Keratinocyte (primary cell): ENCODE measurements around the gene GID8. TPM values are rescaled to one million over a fixed set of nuclear protein-coding genes. Genes with fewer than 3 reads are reported as not detected.

Experiments used
- DNase-seq: peaks from one replicate; pipeline ENCODE4 v3.0.0-alpha.2; 2011; ENCODE audit warnings: low read depth, missing footprints, low spot score
- FAIRE-seq: peaks from 2 replicates; lab custom pipeline; 2011; peaks lifted over from hg19 to GRCh38; lab: Jason Lieb, UNC
- H2AFZ ChIP-seq: 2 replicates; pipeline ENCODE4 v1.6.0; 2012; ENCODE audit warnings: low read length, control low read depth, inconsistent platforms; ENCODE audit not compliant: control insufficient read depth
- H3K27ac ChIP-seq: 2 replicates; pipeline ENCODE4 v1.5.1; 2011; ENCODE audit warnings: low read length; ENCODE audit not compliant: control insufficient read depth, insufficient read depth
- H3K27me3 ChIP-seq: 3 replicates; pipeline ENCODE4 v1.6.0; 2011; ENCODE audit warnings: low read length; ENCODE audit not compliant: control insufficient read depth, insufficient read depth; ENCODE audit errors: extremely low read depth
- H3K36me3 ChIP-seq, 2 experiments: 2 replicates in 1 of 2; 3 replicates in 1 of 2; pipeline ENCODE4 v1.5.1; 2011; ENCODE audit warnings: low read length in 2 of 2, mild to moderate bottlenecking in 1 of 2; ENCODE audit not compliant: control insufficient read depth in 2 of 2, insufficient read depth in 2 of 2; ENCODE audit errors: extremely low read depth in 1 of 2
- H3K4me1 ChIP-seq: 3 replicates; pipeline ENCODE4 v1.5.1; 2011; ENCODE audit warnings: low read length; ENCODE audit not compliant: control insufficient read depth, insufficient read depth; ENCODE audit errors: extremely low read depth
- H3K4me2 ChIP-seq: 3 replicates; pipeline ENCODE4 v1.6.0; 2011; ENCODE audit warnings: low read depth, low read length; ENCODE audit not compliant: control insufficient read depth, insufficient read depth; ENCODE audit errors: extremely low read depth
- H3K4me3 ChIP-seq, 3 experiments: fragments of 200-600 bp in 1 of 3; sonication (generic) in 1 of 3; 2 replicates in 2 of 3; 3 replicates in 1 of 3; pipeline ENCODE4 v1.5.1; 2011 to 2016; ENCODE audit warnings: low read length in 3 of 3, mild to moderate bottlenecking in 3 of 3, control low read depth in 2 of 3, inconsistent platforms in 1 of 3, low read depth in 1 of 3, mixed read lengths in 1 of 3, mixed run types in 1 of 3, moderate library complexity in 1 of 3; ENCODE audit not compliant: control insufficient read depth in 2 of 3, insufficient read depth in 2 of 3; ENCODE audit errors: extremely low read depth in 1 of 3
- H3K79me2 ChIP-seq: 2 replicates; pipeline ENCODE4 v1.6.0; 2012; ENCODE audit warnings: low read length; ENCODE audit not compliant: control insufficient read depth, insufficient read depth
- H3K9ac ChIP-seq: 3 replicates; pipeline ENCODE4 v1.6.0; 2011; ENCODE audit warnings: low read length; ENCODE audit not compliant: control insufficient read depth, insufficient read depth; ENCODE audit errors: extremely low read depth
- H3K9me1 ChIP-seq: 3 replicates; pipeline ENCODE4 v1.6.0; 2011; ENCODE audit warnings: low read length; ENCODE audit not compliant: control insufficient read depth, insufficient read depth; ENCODE audit errors: extremely low read depth
- H3K9me3 ChIP-seq: 2 replicates; pipeline ENCODE4 v1.5.1; 2012; ENCODE audit warnings: low read depth, low read length; ENCODE audit not compliant: control insufficient read depth
- H4K20me1 ChIP-seq: 3 replicates; pipeline ENCODE4 v1.6.0; 2011; ENCODE audit warnings: low read length; ENCODE audit not compliant: control insufficient read depth, insufficient read depth; ENCODE audit errors: extremely low read depth
- CTCF ChIP-seq, 3 experiments: IDR thresholded peaks in 1 of 3; conservative IDR thresholded peaks in 1 of 3; optimal IDR thresholded peaks in 1 of 3; 2 replicates in 2 of 3; 3 replicates in 1 of 3; pipeline versions ENCODE3 to v1.5.1; 2011; ENCODE audit warnings: low read length in 3 of 3, mild to moderate bottlenecking in 3 of 3, moderate library complexity in 2 of 3, control low read depth in 1 of 3, inconsistent platforms in 1 of 3; ENCODE audit not compliant: insufficient read depth in 2 of 3; ENCODE audit errors: extremely low read depth in 1 of 3
- EZH2 ChIP-seq: IDR thresholded peaks from one replicate; pipeline ENCODE4 v1.6.1; 2012; ENCODE audit warnings: inconsistent platforms, mild to moderate bottlenecking, low read length, moderate library complexity
- dilution Hi-C: fragments of 300-500 bp; cut with MboI; formaldehyde crosslinking; loops from one replicate; pipeline ENCODE4 v1.7.0; 2020; ENCODE audit warnings: low sequenced_read_pairs; ENCODE audit not compliant: extremely low pct_ligation_motif_present
- polyA plus RNA-seq, 5 experiments: library from polyadenylated mRNA; depleted of rRNA in 3 of 5; stranded (reverse) in 3 of 5; stranded (forward) in 1 of 5; unstranded in 1 of 5; fragments of >200 nt; gene quantifications; 1 replicate in 1 of 5; 2 replicates in 3 of 5; 3 replicates in 1 of 5; pipeline versions ENCODE4 v1.2.1 to v1.2.3, GENCODE V29; 2011 to 2012; ENCODE audit warnings: missing spikeins in 2 of 5, low read depth in 1 of 5, low replicate concordance in 1 of 5

Gene GID8
- polyA plus RNA-seq, 1 donor (not counting 4 experiments of a cell fraction or from before 2014, with no cell fraction given) = 23.7 TPM

GRCh38 chr20:62968378-62969178 is 30.6 kb downstream of the GID8 start:
- H4K20me1 ChIP-seq = peaks cover 8% of the 10 kb centered on the region
- no peak overlapping the region for H3K27ac ChIP-seq
- H3K79me2 ChIP-seq = no peaks in the 10 kb centered on the region
- H3K4me2 ChIP-seq = no peak overlapping the region
- no peaks in the 10 kb centered on the region for H3K9me1 ChIP-seq
- no peaks in the 10 kb centered on the region for H3K36me3 ChIP-seq
- TF ChIP-seq EZH2 (no peak), CTCF (optimal IDR thresholded peaks at IDR 0.05 in 1 of 3, IDR thresholded peaks at IDR 0.05 in 1 of 3, conservative IDR thresholded peaks at IDR 0.05 in 1 of 3; ENCODE audit: extremely low read depth in 1 of 3, insufficient read depth in 2 of 3, low read length in 3 of 3) (no peak)
- DNase-seq (no peak), FAIRE-seq (no peak)
- no peak overlapping the region for H2AFZ ChIP-seq
- H3K9ac ChIP-seq = no peak overlapping the region
- dilution Hi-C loops = no loop called here
- no peaks in the 10 kb centered on the region for H3K9me3 ChIP-seq
- peaks cover 8% of the 10 kb centered on the region for H3K4me1 ChIP-seq
- H3K27me3 ChIP-seq = peaks cover 54% of the 10 kb centered on the region
- H3K4me3 ChIP-seq = no peak overlapping the region

- no peak overlapping the region for H3K4me3 ChIP-seq
- H3K27ac ChIP-seq = no peak overlapping the region
- H4K20me1 ChIP-seq = peaks cover 7% of the 10 kb centered on the region
- no peaks in the 10 kb centered on the region for H3K9me3 ChIP-seq
- peaks cover 8% of the 10 kb centered on the region for H3K4me1 ChIP-seq
- H2AFZ ChIP-seq = no peak overlapping the region
- H3K27me3 ChIP-seq = peaks cover 56% of the 10 kb centered on the region
- DNase-seq = no peak
- no peak for FAIRE-seq
- dilution Hi-C loops = no loop called here
- no peaks in the 10 kb centered on the region for H3K9me1 ChIP-seq
- TF ChIP-seq EZH2 (no peak), CTCF (optimal IDR thresholded peaks at IDR 0.05 in 1 of 3, IDR thresholded peaks at IDR 0.05 in 1 of 3, conservative IDR thresholded peaks at IDR 0.05 in 1 of 3; ENCODE audit: extremely low read depth in 1 of 3, insufficient read depth in 2 of 3, low read length in 3 of 3) (no peak)
- H3K9ac ChIP-seq = no peak overlapping the region
- no peak overlapping the region for H3K4me2 ChIP-seq
- no peaks in the 10 kb centered on the region for H3K36me3 ChIP-seq
- H3K79me2 ChIP-seq = no peaks in the 10 kb centered on the region
Measured at GRCh38 chr20:62969179-62969760, 31.3 kb downstream of the GID8 start.
